HG02763 (cell line): ENCODE measurements around the gene RTEL1.

Experiments
- ATAC-seq: cut with Tn5 transposase; IDR thresholded peaks from one replicate; pipeline ENCODE4 v1.9.1; 2021; ENCODE audit warnings: mild to moderate bottlenecking, moderate library complexity; ENCODE audit not compliant: unreplicated experiment

Gene RTEL1

DNA sequence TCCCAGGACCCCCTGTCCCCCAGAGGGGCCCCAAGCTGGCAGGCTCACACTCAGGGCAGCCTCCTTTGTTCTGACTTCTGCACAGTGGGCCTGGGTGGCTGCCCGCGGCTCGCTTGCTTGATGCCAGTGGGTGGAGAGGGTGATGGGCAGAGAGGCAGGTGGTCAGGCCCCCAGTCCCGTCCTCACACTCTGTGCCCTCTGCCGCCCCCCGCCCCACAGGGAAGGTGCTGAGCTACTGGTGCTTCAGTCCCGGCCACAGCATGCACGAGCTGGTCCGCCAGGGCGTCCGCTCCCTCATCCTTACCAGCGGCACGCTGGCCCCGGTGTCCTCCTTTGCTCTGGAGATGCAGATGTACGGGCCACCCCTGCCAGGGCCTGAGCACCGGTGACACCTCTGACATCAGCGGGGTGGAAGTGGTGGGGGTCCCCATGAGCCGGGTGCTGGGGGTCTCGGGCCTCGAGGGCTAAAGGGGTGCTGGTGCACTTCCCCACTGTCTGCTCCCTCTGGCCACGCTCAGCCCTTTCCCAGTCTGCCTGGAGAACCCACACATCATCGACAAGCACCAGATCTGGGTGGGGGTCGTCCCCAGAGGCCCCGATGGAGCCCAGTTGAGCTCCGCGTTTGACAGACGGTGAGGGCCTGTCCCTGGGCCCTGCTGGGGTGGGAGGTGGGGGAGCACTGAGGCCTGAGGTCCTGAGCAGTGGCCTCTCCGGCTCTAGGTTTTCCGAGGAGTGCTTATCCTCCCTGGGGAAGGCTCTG is 29.5 kb downstream of the RTEL1 start:
- ATAC-seq, result no peak

DNA sequence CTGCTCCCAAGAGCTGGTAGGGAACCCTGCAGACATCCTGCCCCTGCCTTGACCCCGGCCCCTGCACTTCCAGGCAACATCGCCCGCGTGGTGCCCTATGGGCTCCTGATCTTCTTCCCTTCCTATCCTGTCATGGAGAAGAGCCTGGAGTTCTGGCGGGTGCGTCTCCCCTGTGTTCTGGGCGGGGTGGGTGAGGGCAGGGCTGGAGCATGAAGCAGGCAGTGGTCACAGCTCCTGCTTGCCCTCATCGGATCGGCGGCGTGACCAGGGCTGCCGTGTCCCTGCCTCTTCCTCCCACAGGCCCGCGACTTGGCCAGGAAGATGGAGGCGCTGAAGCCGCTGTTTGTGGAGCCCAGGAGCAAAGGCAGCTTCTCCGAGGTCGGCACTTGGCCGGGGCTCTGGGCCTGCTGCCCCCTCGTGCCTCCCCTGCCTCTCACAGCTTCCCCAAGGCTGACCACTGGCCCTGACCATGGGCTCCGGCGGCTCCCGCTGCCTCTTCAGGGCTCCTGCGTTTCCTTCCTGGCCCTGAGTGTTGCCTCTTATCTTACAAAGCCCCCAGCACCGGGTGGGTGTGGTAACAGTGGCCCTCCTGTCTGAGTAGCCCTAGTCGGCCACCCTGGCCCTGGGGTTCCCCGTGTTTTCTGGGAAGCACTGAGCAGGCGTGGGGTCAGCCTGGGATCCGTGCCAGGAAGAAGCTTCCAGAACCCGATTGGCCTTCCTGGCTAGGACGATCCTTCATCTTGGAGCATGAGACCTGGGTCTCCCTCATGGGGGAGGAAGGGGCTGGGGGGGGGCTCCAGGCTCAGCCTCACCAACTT is 30.3 kb downstream of the RTEL1 start:
- ATAC-seq, result no peak

DNA sequence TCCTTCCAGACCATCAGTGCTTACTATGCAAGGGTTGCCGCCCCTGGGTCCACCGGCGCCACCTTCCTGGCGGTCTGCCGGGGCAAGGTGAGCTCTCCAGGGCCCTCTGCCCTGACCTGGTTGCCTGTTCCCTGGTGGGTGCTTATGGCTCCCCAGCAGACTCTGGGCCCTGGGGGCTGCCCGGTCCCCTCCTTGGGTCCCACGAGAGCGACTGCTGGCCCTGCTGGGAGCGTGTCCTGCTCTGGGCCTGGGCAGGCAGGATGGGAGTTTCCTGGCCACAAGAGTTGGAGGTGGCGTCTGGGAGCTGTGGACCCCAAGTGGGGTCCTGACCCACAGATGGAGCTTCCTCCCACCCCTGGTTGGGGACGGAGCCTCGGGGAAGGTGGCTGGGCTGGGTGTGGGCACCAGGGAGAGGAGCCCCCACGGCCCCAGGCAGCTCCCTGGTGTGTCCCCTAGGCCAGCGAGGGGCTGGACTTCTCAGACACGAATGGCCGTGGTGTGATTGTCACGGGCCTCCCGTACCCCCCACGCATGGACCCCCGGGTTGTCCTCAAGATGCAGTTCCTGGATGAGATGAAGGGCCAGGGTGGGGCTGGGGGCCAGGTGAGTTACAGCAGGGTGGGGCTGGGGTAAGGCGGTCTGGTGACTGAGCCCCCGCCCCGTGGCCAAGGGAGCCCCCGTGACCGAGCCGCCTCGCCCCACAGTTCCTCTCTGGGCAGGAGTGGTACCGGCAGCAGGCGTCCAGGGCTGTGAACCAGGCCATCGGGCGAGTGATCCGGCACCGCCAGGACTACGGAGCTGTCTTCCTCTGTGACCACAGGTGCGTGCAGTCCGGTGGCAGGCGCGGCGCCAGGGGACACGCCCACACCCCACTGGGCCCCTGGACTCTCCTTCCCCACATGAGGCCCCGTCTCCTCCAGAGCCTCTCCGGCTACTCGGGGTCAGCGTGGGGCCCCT is 31.2 kb downstream of the RTEL1 start:
- ATAC-seq, result no peak

DNA sequence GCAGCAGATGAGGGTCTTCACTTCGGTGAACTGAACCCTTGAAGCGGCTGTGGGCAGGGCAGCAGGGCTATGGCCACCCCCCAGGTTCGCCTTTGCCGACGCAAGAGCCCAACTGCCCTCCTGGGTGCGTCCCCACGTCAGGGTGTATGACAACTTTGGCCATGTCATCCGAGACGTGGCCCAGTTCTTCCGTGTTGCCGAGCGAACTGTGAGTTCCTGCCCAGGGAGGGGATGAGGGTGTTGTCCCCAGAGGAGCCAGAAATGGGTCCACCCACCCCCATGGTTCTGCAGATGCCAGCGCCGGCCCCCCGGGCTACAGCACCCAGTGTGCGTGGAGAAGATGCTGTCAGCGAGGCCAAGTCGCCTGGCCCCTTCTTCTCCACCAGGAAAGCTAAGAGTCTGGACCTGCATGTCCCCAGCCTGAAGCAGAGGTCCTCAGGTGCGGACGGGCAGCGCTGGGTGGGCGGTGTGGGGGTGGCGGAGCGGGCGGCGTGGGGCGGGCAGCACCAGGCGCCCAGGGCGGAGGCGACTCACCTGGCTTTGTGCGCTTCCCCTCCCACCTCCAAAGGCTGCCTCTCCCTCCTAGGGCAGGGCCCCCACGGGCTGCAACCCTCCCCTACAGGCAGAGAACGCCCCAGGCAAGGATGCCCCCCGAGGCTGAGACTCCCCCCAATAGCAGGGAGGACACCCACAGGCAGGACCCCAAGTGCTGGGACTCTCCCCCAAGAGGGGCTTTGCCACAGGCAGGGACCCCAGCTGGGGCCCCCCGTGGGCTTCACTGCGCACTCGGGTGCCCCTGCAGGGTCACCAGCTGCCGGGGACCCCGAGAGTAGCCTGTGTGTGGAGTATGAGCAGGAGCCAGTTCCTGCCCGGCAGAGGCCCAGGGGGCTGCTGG is 32.1 kb downstream of the RTEL1 start:
- ATAC-seq, result no peak

DNA sequence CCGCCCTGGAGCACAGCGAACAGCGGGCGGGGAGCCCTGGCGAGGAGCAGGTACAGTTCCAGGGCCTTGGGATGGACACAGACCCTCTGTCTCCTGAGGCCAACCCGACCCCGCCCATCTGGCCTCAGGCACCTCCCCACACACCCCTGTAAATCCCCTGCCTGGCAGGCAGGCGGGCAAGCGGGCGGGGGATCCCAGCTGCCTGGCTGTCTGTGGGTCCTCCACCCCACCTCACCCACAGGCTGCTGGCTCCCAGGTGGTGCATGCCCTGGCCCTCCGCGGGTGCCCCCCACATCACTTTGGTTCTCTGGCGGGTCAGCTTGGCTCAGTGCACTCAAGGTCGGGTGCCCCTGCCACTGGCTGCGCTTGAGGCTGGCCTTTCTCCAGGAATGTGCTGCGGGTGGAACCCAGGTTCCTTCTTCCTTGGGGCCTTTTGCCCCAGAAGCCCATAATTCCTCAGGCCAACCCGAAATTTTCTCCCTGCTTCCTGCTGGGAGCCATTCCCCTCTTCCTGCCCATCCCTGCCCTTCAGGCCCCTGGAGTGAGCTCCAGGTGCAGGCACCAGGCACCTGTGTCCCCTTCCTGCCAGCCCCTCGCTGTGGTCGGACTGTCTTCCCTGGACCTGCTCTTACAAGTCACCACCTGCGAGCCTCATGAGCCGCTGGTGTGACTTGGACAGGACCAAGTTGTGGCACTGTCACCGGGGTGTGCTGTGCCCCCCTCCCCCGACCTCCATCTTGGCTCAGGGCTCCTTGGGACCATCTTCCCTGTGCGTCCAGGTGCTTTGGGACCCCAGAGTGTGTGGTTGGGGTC is 33.0 kb downstream of the RTEL1 start:
- ATAC-seq, result no peak

DNA sequence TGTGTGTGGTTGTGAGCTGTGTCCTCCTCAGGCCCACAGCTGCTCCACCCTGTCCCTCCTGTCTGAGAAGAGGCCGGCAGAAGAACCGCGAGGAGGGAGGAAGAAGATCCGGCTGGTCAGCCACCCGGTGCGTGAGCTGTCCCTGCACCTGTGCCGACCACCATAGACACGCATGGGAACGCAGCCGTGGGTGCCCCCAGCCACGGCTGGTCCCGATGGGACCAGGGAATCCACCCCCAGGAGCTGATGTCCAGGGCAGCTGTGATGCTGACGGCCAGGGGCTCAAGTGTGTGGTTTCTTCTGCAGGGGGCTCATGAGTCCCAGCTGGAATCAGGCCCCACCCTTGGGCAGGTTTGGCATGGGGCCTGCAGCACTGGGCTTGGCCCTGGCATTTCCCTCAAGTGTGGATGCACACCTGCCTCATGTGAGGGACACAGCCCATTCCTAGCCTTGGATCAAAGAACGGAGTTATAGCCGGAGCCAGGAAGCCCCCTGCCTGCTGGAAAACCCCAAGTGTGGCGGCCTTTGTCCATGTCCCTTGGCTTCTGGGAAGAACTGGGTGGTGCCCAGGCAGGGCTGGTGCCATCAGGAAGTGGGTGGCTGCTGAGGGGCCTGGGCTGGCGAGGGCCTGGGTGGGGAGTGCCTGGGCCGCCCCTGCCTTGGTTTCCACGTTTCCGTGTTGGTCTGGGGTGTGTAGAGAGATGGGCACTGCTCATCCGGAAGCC is 33.8 kb downstream of the RTEL1 start:
- ATAC-seq, result no peak

DNA sequence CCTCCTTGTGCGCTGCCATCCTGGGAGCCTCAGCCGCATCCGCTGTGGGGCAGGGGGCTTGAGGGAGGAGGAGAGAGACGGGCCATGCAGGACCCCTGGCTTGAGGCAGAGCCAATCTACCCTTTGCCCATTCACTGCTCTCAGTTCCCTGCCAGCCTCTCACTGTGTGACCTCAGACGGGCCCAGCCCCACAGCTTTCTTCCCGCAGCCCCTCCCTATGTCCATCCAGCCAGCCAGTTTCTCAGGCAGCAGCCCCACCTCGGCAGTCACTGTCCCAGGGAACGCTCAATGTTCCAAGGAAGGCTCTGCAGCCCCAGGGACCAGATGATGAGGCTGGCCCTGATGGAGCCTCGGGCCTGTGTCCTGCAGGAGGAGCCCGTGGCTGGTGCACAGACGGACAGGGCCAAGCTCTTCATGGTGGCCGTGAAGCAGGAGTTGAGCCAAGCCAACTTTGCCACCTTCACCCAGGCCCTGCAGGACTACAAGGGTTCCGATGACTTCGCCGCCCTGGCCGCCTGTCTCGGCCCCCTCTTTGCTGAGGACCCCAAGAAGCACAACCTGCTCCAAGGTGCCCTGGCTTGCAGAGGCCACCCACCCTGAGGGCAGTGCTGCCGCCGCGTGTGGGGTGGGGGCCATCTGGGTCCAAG is 34.4 kb downstream of the RTEL1 start:
- no peak for ATAC-seq

DNA sequence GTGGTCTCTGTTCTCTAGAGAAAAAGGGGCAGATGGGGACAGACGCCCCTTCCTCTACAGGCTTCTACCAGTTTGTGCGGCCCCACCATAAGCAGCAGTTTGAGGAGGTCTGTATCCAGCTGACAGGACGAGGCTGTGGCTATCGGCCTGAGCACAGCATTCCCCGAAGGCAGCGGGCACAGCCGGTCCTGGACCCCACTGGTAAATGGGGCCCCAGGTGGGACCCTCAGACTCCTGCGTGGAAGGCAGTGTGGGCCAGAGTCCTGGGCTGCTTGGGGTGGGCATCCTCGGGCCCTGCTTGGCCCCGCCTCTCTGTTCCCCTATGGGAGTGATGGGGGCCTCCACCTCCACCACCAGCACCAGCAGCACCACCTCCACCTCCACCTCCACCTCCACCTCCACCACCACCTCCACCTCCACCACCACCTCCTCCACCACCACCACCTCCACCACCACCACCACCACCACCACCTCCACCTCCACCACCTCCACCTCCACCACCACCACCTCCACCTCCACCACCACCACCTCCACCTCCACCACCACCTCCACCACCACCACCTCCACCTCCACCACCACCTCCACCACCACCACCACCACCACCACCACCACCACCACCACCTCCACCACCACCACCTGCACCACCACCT is 35.1 kb downstream of the RTEL1 start:
- ATAC-seq, result no peak

DNA sequence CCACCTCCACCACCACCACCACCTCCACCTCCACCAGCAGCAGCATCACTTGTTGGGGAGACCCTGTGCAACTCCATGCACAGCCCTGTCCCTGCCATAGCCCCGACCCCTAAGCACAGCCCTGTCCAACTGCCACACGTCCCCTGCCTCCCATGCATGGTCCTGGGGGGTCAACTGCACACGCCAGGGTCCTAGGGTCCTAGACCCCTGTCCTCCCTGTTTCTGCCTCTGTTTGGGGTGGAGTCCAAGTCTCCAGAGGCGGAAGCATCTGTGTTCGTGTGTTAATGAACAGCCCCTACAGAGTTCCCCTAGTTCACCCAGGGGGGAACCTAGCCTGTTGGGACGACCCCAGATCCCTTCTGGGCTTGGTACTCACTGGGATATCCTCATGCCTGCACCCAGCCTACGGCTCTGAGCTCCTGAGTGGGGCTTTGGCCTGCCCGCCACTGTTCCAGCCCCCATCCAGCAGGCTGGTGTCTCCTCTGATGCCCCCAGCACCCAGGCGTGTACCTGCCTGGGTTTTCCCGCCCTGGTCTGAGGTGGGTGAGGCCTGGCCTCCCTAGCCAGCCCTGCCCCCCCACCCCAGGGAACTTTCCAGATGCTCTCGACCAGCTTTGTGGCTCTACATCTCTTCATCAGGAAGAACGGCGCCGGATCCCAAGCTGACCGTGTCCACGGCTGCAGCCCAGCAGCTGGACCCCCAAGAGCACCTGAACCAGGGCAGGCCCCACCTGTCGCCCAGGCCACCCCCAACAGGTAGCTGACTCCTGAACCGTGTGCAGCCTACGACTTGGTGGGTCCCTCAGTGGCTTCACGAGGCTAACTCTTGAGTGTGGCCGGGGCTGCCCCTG is 35.8 kb downstream of the RTEL1 start:
- ATAC-seq, result no peak

DNA sequence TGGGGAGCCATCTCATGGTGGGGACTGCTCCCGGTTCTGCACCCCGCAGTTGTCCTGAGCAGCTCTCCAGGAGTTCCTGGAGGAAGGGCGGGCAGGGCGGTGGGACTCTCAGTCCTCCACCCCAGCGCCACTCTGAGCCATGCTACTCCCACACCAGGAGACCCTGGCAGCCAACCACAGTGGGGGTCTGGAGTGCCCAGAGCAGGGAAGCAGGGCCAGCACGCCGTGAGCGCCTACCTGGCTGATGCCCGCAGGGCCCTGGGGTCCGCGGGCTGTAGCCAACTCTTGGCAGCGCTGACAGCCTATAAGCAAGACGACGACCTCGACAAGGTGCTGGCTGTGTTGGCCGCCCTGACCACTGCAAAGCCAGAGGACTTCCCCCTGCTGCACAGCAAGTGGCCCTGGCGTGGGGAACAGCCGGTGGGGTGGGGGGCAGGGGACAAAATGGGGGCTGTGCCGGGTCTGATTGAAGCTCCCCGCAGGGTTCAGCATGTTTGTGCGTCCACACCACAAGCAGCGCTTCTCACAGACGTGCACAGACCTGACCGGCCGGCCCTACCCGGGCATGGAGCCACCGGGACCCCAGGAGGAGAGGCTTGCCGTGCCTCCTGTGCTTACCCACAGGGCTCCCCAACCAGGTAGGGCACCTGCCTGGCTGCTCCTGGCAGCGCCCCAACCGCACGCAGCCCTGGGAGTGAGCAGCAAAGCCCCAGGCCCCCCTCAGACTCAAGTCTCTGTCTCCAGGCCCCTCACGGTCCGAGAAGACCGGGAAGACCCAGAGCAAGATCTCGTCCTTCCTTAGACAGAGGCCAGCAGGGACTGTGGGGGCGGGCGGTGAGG is 36.7 kb downstream of the RTEL1 start:
- ATAC-seq, result no peak

DNA sequence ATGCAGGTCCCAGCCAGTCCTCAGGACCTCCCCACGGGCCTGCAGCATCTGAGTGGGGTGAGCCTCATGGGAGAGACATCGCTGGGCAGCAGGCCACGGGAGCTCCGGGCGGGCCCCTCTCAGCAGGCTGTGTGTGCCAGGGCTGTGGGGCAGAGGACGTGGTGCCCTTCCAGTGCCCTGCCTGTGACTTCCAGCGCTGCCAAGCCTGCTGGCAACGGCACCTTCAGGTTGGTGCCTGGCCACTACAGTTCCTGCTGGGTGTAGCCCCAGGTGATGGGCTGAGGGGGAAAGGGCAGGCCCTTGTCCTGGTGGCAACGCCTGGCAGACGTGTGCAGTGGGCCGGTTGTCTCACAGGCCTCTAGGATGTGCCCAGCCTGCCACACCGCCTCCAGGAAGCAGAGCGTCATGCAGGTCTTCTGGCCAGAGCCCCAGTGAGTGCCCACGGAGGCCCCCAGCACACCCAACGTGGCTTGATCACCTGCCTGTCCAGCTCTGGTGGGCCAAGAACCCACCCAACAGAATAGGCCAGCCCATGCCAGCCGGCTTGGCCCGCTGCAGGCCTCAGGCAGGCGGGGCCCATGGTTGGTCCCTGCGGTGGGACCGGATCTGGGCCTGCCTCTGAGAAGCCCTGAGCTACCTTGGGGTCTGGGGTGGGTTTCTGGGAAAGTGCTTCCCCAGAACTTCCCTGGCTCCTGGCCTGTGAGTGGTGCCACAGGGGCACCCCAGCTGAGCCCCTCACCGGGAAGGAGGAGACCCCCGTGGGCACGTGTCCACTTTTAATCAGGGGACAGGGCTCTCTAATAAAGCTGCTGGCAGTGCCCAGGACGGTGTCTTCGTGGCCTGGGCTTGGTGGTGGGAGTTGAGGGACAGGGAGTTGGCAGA is 37.6 kb downstream of the RTEL1 start:
- no peak for ATAC-seq

DNA sequence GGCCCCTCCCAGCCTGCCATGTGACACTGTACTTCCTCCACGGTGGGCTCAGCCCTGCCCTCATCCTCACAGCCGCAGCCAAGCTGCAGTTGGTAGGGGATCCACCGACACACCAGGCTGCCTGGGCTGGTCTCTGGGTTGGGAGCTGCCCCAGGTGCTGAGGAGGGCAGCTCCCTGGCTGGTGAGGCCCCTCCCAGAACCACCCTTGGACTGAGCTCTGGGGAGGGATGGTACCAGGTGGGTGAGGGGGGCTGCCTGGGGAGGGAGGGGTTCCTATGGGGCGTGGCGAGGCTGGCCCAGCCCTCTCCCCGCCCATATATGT is 38.2 kb downstream of the RTEL1 start:
- ATAC-seq, result no peak

DNA sequence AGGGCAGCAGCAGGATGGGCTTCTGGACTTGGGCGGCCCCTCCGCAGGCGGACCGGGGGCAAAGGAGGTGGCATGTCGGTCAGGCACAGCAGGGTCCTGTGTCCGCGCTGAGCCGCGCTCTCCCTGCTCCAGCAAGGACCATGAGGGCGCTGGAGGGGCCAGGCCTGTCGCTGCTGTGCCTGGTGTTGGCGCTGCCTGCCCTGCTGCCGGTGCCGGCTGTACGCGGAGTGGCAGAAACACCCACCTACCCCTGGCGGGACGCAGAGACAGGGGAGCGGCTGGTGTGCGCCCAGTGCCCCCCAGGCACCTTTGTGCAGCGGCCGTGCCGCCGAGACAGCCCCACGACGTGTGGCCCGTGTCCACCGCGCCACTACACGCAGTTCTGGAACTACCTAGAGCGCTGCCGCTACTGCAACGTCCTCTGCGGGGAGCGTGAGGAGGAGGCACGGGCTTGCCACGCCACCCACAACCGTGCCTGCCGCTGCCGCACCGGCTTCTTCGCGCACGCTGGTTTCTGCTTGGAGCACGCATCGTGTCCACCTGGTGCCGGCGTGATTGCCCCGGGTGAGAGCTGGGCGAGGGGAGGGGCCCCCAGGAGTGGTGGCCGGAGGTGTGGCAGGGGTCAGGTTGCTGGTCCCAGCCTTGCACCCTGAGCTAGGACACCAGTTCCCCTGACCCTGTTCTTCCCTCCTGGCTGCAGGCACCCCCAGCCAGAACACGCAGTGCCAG is 38.7 kb downstream of the RTEL1 start, which contains the start of gene TNFRSF6B:
Gene TNFRSF6B (plus strand): TSS at position 25 of the 729 bp plus-strand sequence. CDS start 116 bp downstream, at position 141.
- no peak for ATAC-seq

DNA sequence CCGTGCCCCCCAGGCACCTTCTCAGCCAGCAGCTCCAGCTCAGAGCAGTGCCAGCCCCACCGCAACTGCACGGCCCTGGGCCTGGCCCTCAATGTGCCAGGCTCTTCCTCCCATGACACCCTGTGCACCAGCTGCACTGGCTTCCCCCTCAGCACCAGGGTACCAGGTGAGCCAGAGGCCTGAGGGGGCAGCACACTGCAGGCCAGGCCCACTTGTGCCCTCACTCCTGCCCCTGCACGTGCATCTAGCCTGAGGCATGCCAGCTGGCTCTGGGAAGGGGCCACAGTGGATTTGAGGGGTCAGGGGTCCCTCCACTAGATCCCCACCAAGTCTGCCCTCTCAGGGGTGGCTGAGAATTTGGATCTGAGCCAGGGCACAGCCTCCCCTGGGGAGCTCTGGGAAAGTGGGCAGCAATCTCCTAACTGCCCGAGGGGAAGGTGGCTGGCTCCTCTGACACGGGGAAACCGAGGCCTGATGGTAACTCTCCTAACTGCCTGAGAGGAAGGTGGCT is 39.3 kb downstream of the RTEL1 start:
- no peak for ATAC-seq
